ENCODE results near the gene TMEM51. TPM values are rescaled to one million over a fixed set of nuclear protein-coding genes. Genes with fewer than 3 reads are reported as not detected.

The TMEM51 gene
- total RNA-seq, 2 experiments from 2014 or later: not detected

DNA sequence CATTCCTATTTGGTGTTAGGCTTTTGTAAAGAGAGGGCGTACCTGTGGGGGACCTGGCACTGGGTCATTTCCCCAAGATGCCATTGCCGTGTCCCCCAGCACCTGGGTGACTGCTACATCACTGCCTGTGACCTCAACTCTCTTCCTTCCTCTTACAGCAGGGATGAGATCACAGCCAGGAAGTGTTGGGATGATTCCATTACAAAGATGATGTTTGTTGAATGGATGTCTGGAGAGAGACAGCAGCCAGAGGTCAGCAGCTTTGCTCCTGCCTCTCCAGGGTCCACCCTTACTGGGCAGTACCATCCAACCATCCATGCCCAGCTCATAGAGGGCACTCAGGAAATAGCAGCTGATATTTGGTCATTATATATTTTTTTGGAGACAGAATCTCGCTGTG is 35.1 kb downstream of the TMEM51 start:
- POLR2A ChIA-PET: interaction anchor here (0.6 kb wide), 1 partner anchor 78 kb away, joined by 4 read pairs; no protein-coding TSS in a partner anchor
- H3K4me1 Mint-ChIP-seq: no peaks in the 10 kb centered on the region
- CTCF ChIA-PET: interaction anchor here (0.6 to 1.4 kb wide), 2 partner anchors 9 to 666 kb away, joined by 3 read pairs; no protein-coding TSS in a partner anchor

DNA sequence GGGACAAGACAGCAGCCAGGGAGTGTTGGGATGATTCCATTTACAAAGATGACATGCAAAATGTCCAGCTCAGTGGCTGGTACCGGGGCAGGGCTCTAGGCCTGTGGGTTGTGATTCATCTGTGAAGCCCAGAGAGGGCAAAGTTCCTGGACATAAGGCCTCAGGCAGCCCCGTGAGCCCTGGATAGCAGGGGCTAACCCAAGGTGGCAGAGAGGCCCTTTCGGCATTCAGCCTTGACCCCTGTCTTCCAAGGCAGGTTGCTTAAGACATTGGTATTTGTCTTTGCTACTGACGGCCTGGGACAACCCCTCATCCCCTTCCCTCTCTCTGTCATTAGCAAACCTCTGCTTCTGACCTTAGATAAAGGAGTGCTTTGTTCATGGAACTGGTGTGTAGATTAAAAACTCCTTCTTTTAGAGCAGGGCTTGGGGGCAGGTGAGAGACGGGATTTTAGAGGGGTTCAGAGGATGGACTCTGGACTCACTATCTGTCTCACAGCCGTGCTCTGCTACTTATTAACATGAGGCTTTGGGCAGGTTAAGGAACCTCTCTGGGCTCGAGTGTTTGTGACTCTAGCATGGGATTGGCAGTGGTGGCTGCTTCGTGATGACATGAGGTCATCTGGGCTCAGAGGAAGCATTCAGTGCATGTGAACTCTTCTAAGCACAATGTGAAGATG is 36.3 kb downstream of the TMEM51 start:
- DNase-seq: no peak
- H3K9me3 Mint-ChIP-seq: no peaks in the 10 kb centered on the region
- POLR2A ChIA-PET: no interaction called here
- H3K4me1 Mint-ChIP-seq: no peaks in the 10 kb centered on the region
- H3K36me3 Mint-ChIP-seq (ENCODE audit: low read depth): no peaks in the 10 kb centered on the region
- H3K27ac Mint-ChIP-seq: no peak overlapping the region
- CTCF ChIA-PET: no interaction called here
- H3K27me3 Mint-ChIP-seq: peaks cover 13% of the 10 kb centered on the region
- H3K4me3 Mint-ChIP-seq: no peak overlapping the region

More for the DNA sequence above, 35.1 kb downstream of the TMEM51 start:
- Mint-ChIP-seq H3K9me3 (no peaks in the 10 kb centered on the region), H3K36me3 (ENCODE audit: low read depth) (no peaks in the 10 kb centered on the region), H3K4me3 (no peak overlapping the region), H3K27me3 (peaks cover 13% of the 10 kb centered on the region), H3K27ac (no peak overlapping the region)
- no peak for DNase-seq

DNA sequence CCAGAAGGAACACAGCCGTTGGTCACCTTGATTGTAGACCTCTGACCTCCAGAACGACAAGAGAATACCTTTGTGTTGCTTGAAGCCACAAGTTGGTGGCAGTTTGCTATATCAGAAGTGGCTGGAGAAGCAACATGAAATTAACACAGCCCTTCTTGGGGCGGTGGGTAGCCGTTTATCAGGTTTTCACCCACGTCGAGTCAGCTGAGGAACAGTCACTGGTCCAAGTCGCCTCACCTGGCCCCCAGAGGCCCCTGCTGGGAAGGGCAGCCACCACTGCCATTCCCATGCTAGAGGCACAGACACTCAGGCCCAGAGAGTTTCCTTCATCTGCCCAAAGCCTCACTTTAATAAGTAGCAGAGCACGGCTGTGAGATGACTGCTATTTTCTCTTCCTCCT is 37.7 kb downstream of the TMEM51 start:
- no peaks in the 10 kb centered on the region for H3K4me1 Mint-ChIP-seq
- H3K9me3 Mint-ChIP-seq: no peaks in the 10 kb centered on the region
- no peak overlapping the region for H3K4me3 Mint-ChIP-seq

DNA sequence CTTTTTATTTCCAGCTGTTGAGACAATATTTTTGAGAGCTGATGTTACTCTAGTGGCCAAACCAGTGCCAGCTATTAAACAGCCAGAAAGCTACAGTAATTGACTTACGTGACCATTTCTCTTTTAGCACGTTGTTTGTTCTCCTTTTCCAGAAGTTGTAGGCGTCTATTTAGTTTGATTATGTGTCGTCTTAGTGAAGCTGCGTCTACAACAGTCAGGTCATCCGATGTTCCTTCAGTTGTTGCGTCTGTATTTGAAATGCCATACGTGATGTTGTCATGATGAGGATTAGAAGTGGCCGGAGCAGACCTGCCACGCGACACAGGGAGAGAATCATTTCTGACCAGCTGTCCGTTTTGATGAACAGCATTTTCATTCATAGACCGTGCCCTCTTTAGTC is 38.2 kb downstream of the TMEM51 start:
- CTCF ChIA-PET: interaction anchor here (0.6 kb wide), 1 partner anchor 31 kb away, joined by 3 read pairs; no protein-coding TSS in a partner anchor
- POLR2A ChIA-PET: no interaction called here

More for the DNA sequence above, 37.7 kb downstream of the TMEM51 start:
- ChIA-PET CTCF (no interaction called here), POLR2A (no interaction called here)
- Mint-ChIP-seq H3K36me3 (ENCODE audit: low read depth) (no peaks in the 10 kb centered on the region), H3K27me3 (peaks cover 7% of the 10 kb centered on the region), H3K27ac (no peak overlapping the region)
- no peak for DNase-seq

DNA sequence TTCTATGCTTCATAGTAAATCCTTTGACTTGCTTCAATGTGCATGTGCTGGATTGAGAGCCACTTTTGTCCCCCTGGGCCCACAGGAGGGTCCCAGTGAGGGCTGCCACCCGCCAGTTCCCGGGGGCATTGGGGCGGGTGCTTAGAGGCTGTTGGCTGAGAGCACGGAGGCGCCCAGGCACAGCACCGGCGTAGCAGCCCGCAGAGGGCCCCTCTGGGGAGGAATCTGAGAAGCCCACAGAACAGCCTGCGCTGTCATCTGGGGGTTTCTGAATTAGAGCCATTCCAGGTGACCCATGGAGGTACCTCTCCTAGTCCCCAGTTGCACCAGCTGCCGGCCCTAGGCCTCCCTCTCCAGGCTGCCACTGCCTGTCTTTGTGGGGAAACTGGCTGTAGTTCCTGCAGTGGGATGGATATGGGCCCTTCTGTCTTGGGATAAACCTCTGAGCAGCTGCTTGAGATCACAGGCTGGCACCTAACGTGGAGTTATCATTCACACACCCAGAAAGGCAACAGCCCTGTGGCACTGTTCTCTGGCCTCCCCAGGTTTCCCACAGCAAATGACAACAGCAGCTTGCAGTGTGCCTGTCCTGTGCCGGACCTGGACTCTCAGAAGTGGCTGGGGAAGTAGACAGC is 39.5 kb downstream of the TMEM51 start:
- peaks cover 2% of the 10 kb centered on the region for H3K27me3 Mint-ChIP-seq
- ChIA-PET POLR2A (no interaction called here), CTCF (no interaction called here)
- H3K4me1 Mint-ChIP-seq: no peaks in the 10 kb centered on the region
- DNase-seq: no peak
- no peaks in the 10 kb centered on the region for H3K9me3 Mint-ChIP-seq
- no peak overlapping the region for H3K4me3 Mint-ChIP-seq
- H3K27ac Mint-ChIP-seq: no peak overlapping the region
- no peaks in the 10 kb centered on the region for H3K36me3 Mint-ChIP-seq (ENCODE audit: low read depth)

More for the DNA sequence above, 38.2 kb downstream of the TMEM51 start:
- Mint-ChIP-seq H3K4me3 (no peak overlapping the region), H3K9me3 (no peaks in the 10 kb centered on the region), H3K27me3 (peaks cover 7% of the 10 kb centered on the region), H3K4me1 (no peaks in the 10 kb centered on the region), H3K27ac (no peak overlapping the region), H3K36me3 (ENCODE audit: low read depth) (no peaks in the 10 kb centered on the region)
- DNase-seq: no peak

DNA sequence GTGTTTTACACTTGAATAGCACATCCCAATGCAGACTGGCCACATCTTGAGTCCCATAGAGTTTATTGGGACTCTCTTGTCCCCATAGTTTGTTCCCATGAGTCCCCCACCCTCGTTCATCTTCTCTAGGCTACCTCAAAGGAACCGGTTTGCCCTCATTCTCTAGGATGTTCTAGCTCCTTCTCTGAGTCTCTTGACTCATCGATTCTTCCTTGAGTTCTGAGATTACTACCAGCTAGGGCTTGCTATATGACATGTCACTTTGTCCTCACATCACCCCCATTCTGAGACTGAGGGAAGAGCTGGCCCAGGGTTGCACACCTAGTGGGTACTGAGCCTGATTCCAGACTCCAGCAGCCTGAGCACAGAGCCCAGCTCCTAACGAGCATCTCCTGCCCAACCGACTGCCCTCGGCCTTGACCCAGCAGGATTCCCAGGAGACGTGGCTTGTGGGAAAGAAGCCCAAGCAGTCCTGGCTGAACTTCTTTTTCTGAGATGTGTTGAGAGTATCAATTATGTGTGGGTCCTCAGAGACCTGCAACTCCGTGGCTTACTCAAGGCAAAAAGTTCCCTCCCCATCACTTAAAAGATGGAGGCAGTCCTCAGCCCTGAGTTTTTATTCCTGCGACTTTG is 42.0 kb downstream of the TMEM51 start:
- Mint-ChIP-seq H3K4me1 (no peaks in the 10 kb centered on the region), H3K27ac (no peak overlapping the region), H3K9me3 (no peaks in the 10 kb centered on the region), H3K27me3 (peaks cover 2% of the 10 kb centered on the region), H3K36me3 (ENCODE audit: low read depth) (no peaks in the 10 kb centered on the region), H3K4me3 (no peak overlapping the region)
- ChIA-PET CTCF (interaction anchor here (1.0 kb wide), 1 partner anchor 13 kb away, joined by 3 read pairs; no protein-coding TSS in a partner anchor), POLR2A (interaction anchor here (0.5 kb wide), 1 partner anchor 554 kb away, joined by 3 read pairs; no protein-coding TSS in a partner anchor)
- DNase-seq: no peak

DNA sequence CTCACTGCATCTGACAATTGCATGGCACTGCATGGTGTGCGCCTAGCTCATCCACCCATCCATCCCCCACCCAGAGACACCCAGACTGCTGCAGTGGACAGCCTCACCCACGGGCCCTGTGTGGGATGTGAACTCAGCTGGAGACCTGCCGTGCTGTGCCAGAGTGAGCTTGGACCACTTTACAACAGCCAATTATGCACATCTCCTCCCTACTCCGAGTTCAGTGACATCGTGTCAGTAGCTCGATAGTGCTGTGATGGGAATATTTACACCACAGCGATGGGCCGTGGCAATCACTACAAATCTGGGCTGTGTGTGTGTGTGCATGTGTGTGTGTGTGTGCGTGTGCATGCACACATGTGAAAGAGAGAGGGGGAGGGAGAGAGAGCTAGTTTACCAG is 42.5 kb downstream of the TMEM51 start:
- CTCF ChIA-PET: interaction anchor here (0.7 to 1.0 kb wide), 2 partner anchors 13 to 76 kb away, joined by 3 to 4 read pairs; no protein-coding TSS in a partner anchor

DNA sequence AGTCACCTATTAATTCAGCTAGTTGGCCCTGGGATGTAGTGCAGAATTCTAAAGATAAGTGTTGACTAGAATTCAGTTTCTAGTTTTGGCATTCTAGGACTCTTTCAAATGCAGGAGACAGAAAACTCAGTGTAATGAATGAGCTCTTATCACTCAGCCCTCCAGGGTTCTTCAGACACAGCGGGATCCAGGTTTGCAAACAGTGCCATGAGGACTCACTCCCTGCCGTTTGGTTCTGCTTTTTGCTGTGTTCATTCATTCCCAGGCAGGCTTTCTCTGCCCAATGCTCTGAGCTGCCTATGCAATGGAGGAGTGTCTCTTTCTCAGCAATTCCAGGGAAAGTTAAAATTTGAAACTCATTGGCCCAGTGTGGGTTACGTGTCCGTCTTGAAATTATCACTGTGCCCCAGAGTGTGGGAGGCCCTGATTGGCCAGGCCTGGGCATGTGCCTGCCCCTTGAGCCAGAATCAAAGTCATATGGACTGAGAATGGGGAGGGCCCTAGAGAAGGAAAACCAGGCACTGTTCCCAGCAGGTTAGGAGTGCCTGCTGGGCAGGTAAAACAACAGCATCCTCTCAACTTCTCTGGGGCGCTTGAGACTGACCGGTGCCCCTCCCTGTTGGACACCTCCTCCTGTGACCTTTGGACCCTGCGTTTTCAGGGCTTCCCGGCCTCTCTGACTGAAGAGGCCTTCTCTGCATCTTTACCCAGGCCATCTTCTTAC is 43.4 kb downstream of the TMEM51 start:
- POLR2A ChIA-PET: no interaction called here
- Mint-ChIP-seq H3K9me3 (no peaks in the 10 kb centered on the region), H3K36me3 (ENCODE audit: low read depth) (no peaks in the 10 kb centered on the region), H3K4me1 (no peaks in the 10 kb centered on the region), H3K27me3 (peaks cover 4% of the 10 kb centered on the region), H3K27ac (no peak overlapping the region), H3K4me3 (no peak overlapping the region)
- no peak for DNase-seq
- CTCF ChIA-PET: interaction anchor here (0.7 kb wide), 1 partner anchor 75 kb away, joined by 4 read pairs; no protein-coding TSS in a partner anchor

More for the DNA sequence above, 42.5 kb downstream of the TMEM51 start:
- no peaks in the 10 kb centered on the region for H3K9me3 Mint-ChIP-seq
- POLR2A ChIA-PET: no interaction called here
- H3K27me3 Mint-ChIP-seq: peaks cover 5% of the 10 kb centered on the region
- H3K4me3 Mint-ChIP-seq: no peak overlapping the region
- H3K4me1 Mint-ChIP-seq: no peaks in the 10 kb centered on the region
- H3K36me3 Mint-ChIP-seq (ENCODE audit: low read depth): no peaks in the 10 kb centered on the region
- H3K27ac Mint-ChIP-seq: no peak overlapping the region
- no peak for DNase-seq

DNA sequence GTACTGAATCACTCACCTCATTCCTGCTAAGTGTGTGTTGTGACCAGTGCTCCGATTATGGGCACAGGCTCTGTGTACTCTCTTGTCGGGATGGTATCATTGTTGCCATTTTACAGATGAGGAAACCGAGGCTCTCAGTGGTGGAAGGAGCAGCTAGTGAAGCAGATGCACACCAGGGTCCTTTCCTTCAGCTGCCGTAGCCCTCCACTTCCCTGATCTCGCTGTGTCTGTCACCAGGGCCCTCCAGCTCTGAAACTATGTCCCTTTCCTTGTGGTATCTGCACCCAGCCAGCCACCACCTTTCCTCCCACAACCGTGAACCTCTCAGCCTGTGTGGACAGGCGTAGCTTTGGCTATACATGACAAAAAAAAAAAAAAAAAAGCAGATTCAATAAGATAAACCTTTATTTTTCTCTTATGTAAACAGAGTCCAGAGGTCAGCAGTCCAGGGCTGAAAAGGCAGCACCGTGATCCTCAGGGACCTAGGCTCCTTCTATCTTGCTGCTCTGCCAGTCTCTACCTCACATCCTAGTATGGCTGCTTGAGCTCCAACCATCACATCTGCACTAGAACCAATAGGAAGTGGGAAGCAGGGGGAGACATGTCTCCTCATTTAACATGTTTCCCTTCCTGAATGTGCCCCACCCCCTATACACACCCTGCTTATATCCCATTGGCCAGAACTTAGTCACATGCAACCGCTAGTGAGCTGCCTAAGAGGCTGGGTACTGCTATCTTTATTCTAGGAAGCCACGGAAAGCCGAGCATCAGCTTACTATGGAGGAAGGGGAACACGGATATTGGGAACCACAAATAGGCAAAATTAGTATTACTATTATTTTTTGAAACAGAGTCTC is 44.3 kb downstream of the TMEM51 start:
- POLR2A ChIA-PET: no interaction called here
- Mint-ChIP-seq H3K27ac (no peak overlapping the region), H3K27me3 (peaks cover 4% of the 10 kb centered on the region), H3K9me3 (no peaks in the 10 kb centered on the region), H3K4me1 (no peaks in the 10 kb centered on the region), H3K36me3 (ENCODE audit: low read depth) (no peaks in the 10 kb centered on the region), H3K4me3 (no peak overlapping the region)
- CTCF ChIA-PET: interaction anchor here (0.6 to 1.0 kb wide), 2 partner anchors 18 to 484 kb away, joined by 3 to 5 read pairs; no protein-coding TSS in a partner anchor
- no peak for DNase-seq

DNA sequence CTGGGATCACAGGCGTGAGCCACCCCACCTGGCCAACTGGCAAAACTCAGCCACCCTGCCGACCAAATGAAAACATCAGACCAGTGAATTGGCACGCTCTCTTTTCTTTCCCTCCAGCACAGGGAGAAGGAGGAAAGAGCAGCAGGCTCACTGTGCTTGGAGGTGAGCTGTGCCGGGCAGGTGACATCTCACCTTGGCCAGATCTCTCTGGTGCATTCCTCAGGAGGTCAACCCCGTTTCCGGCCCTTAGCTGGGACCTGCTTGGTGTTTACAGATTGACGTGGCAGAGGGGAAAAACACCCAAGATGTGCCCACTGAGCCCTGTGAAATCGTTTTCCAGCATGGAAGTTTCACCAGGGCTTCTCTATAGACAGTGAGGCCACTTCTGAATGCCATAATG is 45.1 kb downstream of the TMEM51 start:
- no peaks in the 10 kb centered on the region for H3K4me1 Mint-ChIP-seq
- H3K27ac Mint-ChIP-seq: no peak overlapping the region
- H3K4me3 Mint-ChIP-seq: no peak overlapping the region
- POLR2A ChIA-PET: no interaction called here
- H3K27me3 Mint-ChIP-seq: peaks cover 4% of the 10 kb centered on the region
- H3K36me3 Mint-ChIP-seq (ENCODE audit: low read depth): no peaks in the 10 kb centered on the region
- CTCF ChIA-PET: interaction anchor here (1.1 kb wide), 1 partner anchor 14 kb away, joined by 3 read pairs; no protein-coding TSS in a partner anchor
- no peaks in the 10 kb centered on the region for H3K9me3 Mint-ChIP-seq
- no peak for DNase-seq

DNA sequence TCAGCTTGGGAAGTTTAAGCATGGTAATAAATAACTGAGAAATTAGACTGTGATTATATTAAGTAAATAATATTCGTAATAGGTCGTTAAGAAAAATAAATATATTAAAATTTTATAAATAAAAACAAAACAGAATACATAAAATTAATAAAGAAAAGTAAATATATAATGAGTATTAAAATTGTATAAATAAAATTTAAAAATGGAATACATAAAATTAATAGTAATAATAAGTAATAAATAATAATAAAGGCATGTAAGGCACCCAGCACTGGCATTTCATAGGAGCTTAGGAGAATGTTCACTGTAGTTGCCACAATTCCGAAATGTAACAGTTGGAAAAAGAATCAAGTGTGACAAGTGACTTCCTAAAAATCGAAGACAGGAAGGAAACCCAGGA is 47.7 kb downstream of the TMEM51 start:
- ChIA-PET POLR2A (no interaction called here), CTCF (no interaction called here)
- Mint-ChIP-seq H3K27ac (no peak overlapping the region), H3K27me3 (peaks cover 4% of the 10 kb centered on the region), H3K4me3 (no peak overlapping the region), H3K9me3 (no peaks in the 10 kb centered on the region), H3K4me1 (no peaks in the 10 kb centered on the region), H3K36me3 (ENCODE audit: low read depth) (no peaks in the 10 kb centered on the region)
- DNase-seq: no peak
